Activated CD8-positive, alpha-beta T cell treated with anti-CD3 and anti-CD28 coated beads for 36 hours (primary cell): Measurements from ENCODE around the gene MED8. TPM values are rescaled to one million over a fixed set of nuclear protein-coding genes. Genes with fewer than 3 reads are reported as not detected.
A peak's percentile ranks its signal among the peaks of the same experiment; 100 is the strongest.

Source experiments
- ATAC-seq: fragments of 200-7000 bp; cut with Tn5 transposase; one replicate; pipeline ENCODE4 v1.10.0; 2021; ENCODE audit warnings: mild to moderate bottlenecking, moderate library complexity
- CTCF ChIA-PET: fragments of 350-600 bp; sonication (Branson Sonifier 250); formaldehyde crosslinking; loops from one replicate; lab custom pipeline; 2021; ENCODE audit warnings: antibody characterized with exemption; lab: Charles Lee
- POLR2A ChIA-PET: fragments of 350-600 bp; sonication (Branson Sonifier 250); formaldehyde crosslinking; loops from one replicate; lab custom pipeline; 2021; ENCODE audit warnings: antibody characterized with exemption; lab: Charles Lee
- DNase-seq: peaks from one replicate; pipeline ENCODE4 v3.0.0-alpha.2; 2020
- H3K27ac Mint-ChIP-seq: one replicate; pipeline ENCODE4 v1.8.0; 2021; ENCODE audit warnings: mild to moderate bottlenecking, mixed read lengths
- H3K27me3 Mint-ChIP-seq: one replicate; pipeline ENCODE4 v1.8.0; 2021; ENCODE audit warnings: mixed read lengths
- H3K36me3 Mint-ChIP-seq: one replicate; pipeline ENCODE4 v1.8.0; 2021; ENCODE audit warnings: low read depth, mixed read lengths
- H3K4me1 Mint-ChIP-seq: one replicate; pipeline ENCODE4 v1.8.0; 2021; ENCODE audit warnings: low read depth, mixed read lengths
- H3K4me3 Mint-ChIP-seq: one replicate; pipeline ENCODE4 v1.8.0; 2021; ENCODE audit warnings: mild to moderate bottlenecking, moderate library complexity, mixed read lengths
- H3K9me3 Mint-ChIP-seq: one replicate; pipeline ENCODE4 v1.8.0; 2021; ENCODE audit warnings: mixed read lengths
- CTCF ChIP-seq: fragments of 200-600 bp; IDR thresholded peaks from one replicate; pipeline ENCODE4 v1.8.0; 2022; ENCODE audit warnings: antibody characterized with exemption, mild to moderate bottlenecking
- intact Hi-C: fragments of 100-400 bp; cut with micrococcal nuclease; formaldehyde crosslinking; loops from one replicate; pipeline ENCODE4 v1.10.0; 2022
- total RNA-seq, 2 experiments: library from RNA; stranded (reverse); gene quantifications; one replicate each; pipeline ENCODE4 v1.2.3, GENCODE V29; 2021

The MED8 gene
- total RNA-seq, 2 experiments from 2014 or later = 33.5 to 34.5 TPM

GRCh38 chr1:43422995-43423671 is 33.5 kb upstream of the MED8 start:
- CTCF ChIA-PET = no interaction called here
- no peak for TF ChIP-seq CTCF
- no peaks in the 10 kb centered on the region for H3K27me3 Mint-ChIP-seq
- peaks cover 18% of the 10 kb centered on the region for H3K36me3 Mint-ChIP-seq
- POLR2A ChIA-PET = no interaction called here
- ATAC-seq (peak; percentile 29), DNase-seq (no peak)
- H3K27ac Mint-ChIP-seq = no peak overlapping the region
- H3K4me1 Mint-ChIP-seq = no peaks in the 10 kb centered on the region
- intact Hi-C loops = no loop called here
- no peaks in the 10 kb centered on the region for H3K9me3 Mint-ChIP-seq
- H3K4me3 Mint-ChIP-seq = no peak overlapping the region

DNA sequence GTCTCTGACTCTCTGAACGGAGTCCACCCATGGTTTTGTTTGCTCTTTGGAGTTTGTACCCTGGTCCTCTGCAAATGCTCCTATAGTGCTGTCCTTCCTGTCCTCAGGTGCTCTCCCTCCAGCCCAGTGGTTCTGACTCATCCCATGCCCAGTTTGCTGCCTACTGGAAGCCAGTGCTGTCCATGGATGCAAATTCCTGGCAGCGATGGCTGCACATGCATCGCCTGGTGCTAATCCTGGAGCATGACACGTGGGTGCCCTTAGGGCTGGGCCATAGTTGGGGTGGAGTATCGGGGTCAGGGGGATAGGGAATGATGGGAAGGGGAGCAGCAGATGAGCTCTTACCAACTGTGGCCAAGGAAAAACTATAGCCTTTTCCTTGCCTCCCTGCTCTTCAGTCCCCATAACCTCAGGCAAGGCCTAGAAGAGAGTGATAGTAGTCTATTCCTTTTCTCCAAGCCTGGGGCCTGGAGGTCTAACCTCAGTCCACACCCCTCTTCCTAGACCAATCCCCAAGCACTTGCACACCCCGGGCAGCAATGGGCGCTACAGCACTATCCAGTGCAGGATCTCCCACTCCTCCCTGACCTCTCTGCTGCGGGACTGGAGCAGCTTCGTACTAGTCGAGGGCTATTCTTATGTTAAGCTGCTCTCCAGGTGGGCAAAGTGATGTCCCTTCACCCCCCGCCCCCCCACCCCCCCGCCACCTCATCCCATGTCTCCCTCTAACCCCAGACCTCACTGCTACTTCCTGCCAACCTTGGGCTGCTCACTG is 32.6 kb upstream of the MED8 start:
- DNase-seq (no peak), ATAC-seq (no peak)
- TF ChIP-seq CTCF = no peak
- Mint-ChIP-seq H3K27me3 (no peaks in the 10 kb centered on the region), H3K27ac (no peak overlapping the region), H3K9me3 (no peaks in the 10 kb centered on the region), H3K36me3 (peaks cover 18% of the 10 kb centered on the region), H3K4me3 (no peak overlapping the region), H3K4me1 (no peaks in the 10 kb centered on the region)
- intact Hi-C loops = no loop called here
- ChIA-PET CTCF (no interaction called here), POLR2A (no interaction called here)

GRCh38 chr1:43421396-43421795 is 31.8 kb upstream of the MED8 start:
- no peaks in the 10 kb centered on the region for H3K9me3 Mint-ChIP-seq
- POLR2A ChIA-PET = no interaction called here
- DNase-seq = no peak
- no peak for ATAC-seq
- H3K36me3 Mint-ChIP-seq = peaks cover 16% of the 10 kb centered on the region
- H3K27ac Mint-ChIP-seq = no peak overlapping the region
- H3K4me3 Mint-ChIP-seq = no peak overlapping the region
- no peak for TF ChIP-seq CTCF
- no peaks in the 10 kb centered on the region for H3K4me1 Mint-ChIP-seq
- intact Hi-C loops = no loop called here
- H3K27me3 Mint-ChIP-seq = no peaks in the 10 kb centered on the region
- CTCF ChIA-PET = interaction anchor here (1.1 kb wide), 1 partner anchor 194 kb away, joined by 3 read pairs; no protein-coding TSS in a partner anchor

DNA sequence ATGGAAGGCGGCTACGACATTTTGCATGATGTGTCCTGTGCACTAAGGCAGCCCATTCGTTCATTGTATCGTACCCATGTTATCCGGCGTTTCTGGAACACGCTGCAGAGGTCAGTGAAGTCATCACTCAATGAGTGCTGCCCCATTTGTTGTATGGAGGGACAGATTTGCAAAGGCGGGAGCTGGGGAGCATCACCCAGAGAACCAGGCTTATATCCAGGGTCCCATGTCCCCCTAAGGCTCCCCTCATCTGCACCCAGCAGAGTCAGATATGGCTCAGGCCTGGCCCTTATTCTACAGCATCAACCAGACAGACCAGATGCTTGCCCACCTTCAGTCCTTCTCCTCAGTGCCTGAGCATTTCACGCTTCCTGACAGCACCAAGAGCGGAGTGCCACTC is 31.3 kb upstream of the MED8 start:
- intact Hi-C loops = no loop called here

More for the DNA sequence above, 31.3 kb upstream of the MED8 start:
- TF ChIP-seq CTCF = no peak
- H3K27me3 Mint-ChIP-seq = no peaks in the 10 kb centered on the region
- DNase-seq (no peak), ATAC-seq (no peak)
- ChIA-PET POLR2A (no interaction called here), CTCF (interaction anchor here (1.1 kb wide), 1 partner anchor 194 kb away, joined by 3 read pairs; no protein-coding TSS in a partner anchor)
- no peak overlapping the region for H3K4me3 Mint-ChIP-seq
- H3K4me1 Mint-ChIP-seq = no peaks in the 10 kb centered on the region
- no peaks in the 10 kb centered on the region for H3K9me3 Mint-ChIP-seq
- peaks cover 16% of the 10 kb centered on the region for H3K36me3 Mint-ChIP-seq
- H3K27ac Mint-ChIP-seq = no peak overlapping the region
